Measurements from ENCODE around the gene OR1E1.
"Not testable (repeated sequence)": the region's sequence is repeated elsewhere in the genome, so short reads cannot be mapped to it uniquely, and the experiment has no call there.

Gene OR1E1

GRCh38 chr17:3398310-3398709 is at the start of gene OR1E1:
Gene OR1E1, minus strand, starts transcription at chr17:3398410. Its CDS starts 0 bp downstream, at chr17:3398410.
- Histone ChIP-seq H3K4me3 (no peak within 1 kb of the TSS), H3K27ac (no peak within 1 kb of the TSS)

DNA sequence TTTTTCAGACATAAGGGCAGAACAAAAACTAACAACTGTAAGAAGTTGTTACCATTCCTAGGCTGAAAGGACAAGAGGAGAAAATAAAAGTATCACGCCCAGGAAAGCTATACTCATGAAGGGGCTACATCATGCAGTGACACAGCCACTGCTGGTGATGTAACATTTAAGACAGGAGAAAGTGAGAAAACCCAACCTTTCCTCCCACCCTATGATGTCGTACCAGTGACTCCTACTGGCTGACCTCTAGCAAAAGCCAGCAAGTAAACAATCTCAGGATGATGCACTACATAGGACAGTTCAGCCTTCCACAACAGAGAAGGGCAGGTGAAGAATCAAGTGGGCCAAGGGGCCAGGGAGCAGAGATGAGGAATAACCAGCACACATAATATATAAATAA is 49.4 kb upstream of the OR1E1 start:
- Histone ChIP-seq H3K4me3 (no peak overlapping the region), H3K27ac (no peak overlapping the region)

DNA sequence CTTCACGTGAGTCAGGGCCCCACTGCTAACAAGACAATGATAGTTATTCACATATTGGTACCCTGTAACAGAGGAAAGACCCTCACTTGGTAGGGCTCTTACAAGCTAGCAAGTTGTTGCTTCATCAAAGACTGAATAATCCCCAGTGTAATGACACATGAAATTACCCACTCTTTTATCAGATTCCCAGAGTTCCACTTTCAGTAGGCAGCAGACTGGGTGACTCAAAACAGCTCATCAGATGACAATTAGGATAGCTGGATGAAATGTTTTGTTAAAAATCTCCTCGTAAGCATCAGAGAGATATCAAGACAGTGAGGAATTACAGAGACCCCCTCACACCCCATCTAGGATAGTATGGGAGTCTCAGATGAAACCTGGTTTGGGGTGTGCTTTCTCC is 42.2 kb upstream of the OR1E1 start:
- H3K4me3 ChIP-seq: no peak overlapping the region
- H3K27ac ChIP-seq: no peak overlapping the region

GRCh38 chr17:3438368-3438767 is 40.2 kb upstream of the OR1E1 start:
- H3K4me3 ChIP-seq: no peak overlapping the region

GRCh38 chr17:3433741-3434140 is 35.5 kb upstream of the OR1E1 start, which contains the start of gene OR1E2:
Gene OR1E2, minus strand, starts transcription at chr17:3433841. Its CDS starts 0 bp downstream, at chr17:3433841.
- no peak within 1 kb of the TSS for H3K27ac ChIP-seq

More at GRCh38 chr17:3438368-3438767, 40.2 kb upstream of the OR1E1 start:
- H3K27ac ChIP-seq: no peak overlapping the region

DNA sequence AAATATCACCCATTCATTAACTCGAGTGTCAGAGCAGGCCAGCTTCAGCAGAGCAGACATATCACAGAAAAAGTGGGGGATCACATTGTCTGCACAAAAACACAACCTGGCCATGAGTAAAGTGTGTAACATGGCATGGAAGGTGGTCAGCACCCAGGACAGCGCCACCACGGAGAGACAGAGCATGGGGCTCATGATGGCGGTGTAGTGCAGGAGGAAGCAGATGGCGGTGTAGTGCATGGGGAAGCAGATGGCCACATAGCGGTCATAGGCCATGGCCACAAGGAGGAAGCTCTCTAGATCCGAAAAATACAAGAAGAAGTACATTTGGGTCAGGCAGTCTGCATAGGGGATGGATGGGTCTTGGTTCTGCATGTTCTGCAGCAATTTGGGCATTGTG is 35.0 kb upstream of the OR1E1 start:
- not testable (repeated sequence) for H3K4me3 ChIP-seq, H3K27ac ChIP-seq

More at GRCh38 chr17:3433741-3434140, 35.5 kb upstream of the OR1E1 start, which contains the start of gene OR1E2:
- H3K4me3 ChIP-seq: no peak within 1 kb of the TSS

- no peak overlapping the region for H3K27ac ChIP-seq
- H3K4me3 ChIP-seq: no peak overlapping the region
Observed at GRCh38 chr17:3418222-3418621, 20.0 kb upstream of the OR1E1 start.

- H3K4me3 ChIP-seq: no peak overlapping the region
- no peak overlapping the region for H3K27ac ChIP-seq
Observed at GRCh38 chr17:3415610-3416009, 17.4 kb upstream of the OR1E1 start.

GRCh38 chr17:3412216-3412615 is 14.0 kb upstream of the OR1E1 start:
- H3K27ac ChIP-seq, H3K4me3 ChIP-seq: not testable (repeated sequence)

GRCh38 chr17:3411070-3411469 is 12.9 kb upstream of the OR1E1 start, which contains the start of gene OR3A3:
Gene OR3A3, plus strand, starts transcription at chr17:3411370.
- no peak within 1 kb of the TSS for H3K4me3 ChIP-seq

GRCh38 chr17:3403856-3404255 is 5.6 kb upstream of the OR1E1 start:
- H3K27ac ChIP-seq, H3K4me3 ChIP-seq: not testable (repeated sequence)

More at GRCh38 chr17:3411070-3411469, 12.9 kb upstream of the OR1E1 start, which contains the start of gene OR3A3:
- no peak within 1 kb of the TSS for H3K27ac ChIP-seq

- Histone ChIP-seq H3K4me3 (no peak overlapping the region), H3K27ac (no peak overlapping the region)
Observed at GRCh38 chr17:3401786-3402185, 3.6 kb upstream of the OR1E1 start.

DNA sequence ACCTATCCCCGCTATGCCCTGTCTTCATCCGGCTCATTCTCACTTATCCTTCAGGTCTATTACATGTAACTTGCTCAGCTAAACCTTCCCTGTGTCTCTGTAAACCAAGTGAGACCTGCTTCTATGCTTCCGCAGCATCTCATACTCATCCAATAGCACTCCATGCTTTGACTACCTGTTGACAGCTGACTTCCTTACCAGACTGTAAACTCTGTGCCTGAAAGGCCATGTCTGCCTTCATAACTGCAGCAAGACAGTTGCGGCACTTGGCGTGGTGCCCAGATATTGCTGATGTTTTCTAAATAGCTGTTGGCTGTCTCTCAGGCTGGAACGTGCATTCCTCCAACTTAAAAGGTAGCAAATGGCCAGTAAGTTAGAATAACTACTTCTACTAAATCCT is 1.8 kb upstream of the OR1E1 start:
- H3K4me3 ChIP-seq: no peak overlapping the region
- H3K27ac ChIP-seq: no peak overlapping the region

DNA sequence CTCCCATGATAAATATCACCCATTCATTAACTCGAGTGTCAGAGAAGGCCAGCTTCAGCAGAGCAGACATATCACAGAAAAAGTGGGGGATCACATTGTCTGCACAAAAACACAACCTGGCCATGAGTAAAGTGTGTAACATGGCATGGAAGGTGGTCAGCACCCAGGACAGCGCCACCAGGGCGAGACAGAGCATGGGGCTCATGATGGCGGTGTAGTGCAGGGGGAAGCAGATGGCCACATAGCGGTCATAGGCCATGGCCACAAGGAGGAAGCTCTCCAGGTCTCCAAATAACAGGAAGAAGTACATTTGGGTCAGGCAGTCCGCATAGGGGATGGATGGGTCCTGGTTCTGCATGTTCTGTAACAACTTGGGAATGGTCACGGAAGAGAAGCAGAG is 409 bp downstream of the OR1E1 start:
- not testable (repeated sequence) for H3K27ac ChIP-seq, H3K4me3 ChIP-seq

DNA sequence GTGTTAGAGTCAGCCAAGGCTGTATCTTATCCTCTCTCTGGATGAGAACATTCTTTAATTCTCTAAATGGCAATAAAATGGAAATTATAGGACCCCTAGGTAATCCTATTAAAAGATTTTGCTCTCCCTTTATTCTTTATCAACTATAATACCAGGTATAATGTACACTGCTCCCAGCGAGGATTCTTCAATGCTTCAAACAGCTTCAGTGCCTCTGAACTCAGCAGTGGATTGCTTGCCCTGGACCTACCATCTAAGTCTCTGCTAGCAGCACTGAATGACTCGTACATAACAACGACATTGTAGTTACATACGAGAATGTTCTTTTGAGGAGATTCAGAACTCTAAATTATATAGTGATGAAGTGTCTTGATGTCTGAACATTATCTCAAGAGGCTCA is 8.4 kb downstream of the OR1E1 start:
- no peak overlapping the region for H3K27ac ChIP-seq
- H3K4me3 ChIP-seq: no peak overlapping the region

DNA sequence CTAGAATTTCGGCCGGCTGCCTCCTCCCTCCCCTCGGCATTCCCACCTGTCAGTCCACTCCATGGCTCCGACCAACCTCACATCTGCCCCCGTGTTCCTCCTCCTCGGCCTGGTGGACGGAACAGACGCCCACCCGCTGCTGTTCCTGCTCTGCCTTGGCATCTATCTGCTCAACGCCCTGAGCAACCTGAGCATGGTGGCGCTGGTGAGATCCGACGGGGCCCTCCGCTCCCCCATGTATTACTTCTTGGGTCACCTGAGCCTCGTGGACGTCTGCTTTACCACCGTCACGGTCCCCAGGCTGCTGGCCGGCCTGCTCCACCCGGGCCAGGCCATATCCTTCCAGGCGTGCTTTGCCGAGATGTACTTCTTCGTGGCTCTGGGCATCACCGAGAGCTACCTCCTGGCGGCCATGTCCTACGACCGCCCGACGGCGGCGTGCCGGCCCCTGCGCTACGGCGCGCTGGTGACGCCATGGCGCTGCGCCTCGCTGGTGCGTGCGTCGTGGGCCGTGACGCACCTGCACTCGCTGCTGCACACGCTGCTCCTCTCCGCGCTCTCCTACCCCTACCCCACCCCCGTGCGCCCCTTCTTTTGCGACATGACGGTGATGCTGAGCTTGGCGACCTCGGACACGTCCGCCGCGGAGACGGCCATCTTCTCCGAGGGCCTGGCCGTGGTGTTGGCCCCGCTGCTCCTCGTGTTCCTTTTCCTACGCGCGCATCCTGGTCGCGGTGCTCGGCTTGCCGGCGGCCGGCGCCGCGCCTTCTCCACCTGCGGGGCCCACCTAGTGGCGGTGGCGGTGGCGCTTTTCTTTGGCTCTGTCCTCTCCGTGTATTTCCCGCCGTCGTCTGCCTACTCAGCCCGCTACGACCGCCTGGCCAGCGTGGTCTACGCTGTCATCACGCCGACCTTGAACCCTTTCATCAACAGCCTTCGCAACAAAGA is 12.1 kb downstream of the OR1E1 start, which contains the start of gene OR3A2:
OR3A2 (minus strand) TSS at position 440 of the 948 bp plus-strand sequence.
- no peak within 1 kb of the TSS for H3K27ac ChIP-seq
- peak within 1 kb of the TSS in 1 of 7 experiments; percentile 21 for H3K4me3 ChIP-seq

DNA sequence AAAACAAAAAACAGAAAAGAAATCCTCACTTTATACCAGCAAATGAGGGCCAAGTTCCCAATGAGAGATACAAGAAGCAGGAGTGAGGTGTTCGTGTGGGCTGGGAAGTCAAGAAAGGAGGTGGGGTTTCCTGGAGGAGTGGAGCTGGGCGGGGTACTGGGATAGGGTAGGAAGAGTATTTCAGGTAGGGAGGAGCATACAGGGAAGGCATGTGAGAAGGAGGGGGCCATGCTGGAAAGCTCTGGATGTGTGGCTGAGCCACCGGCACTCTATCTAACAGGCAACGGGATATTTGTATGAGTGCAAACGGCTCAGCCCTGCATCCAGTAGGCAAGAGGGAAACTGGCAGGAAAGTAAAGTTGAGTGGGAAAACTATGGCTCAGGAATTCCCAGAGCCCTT is 16.3 kb downstream of the OR1E1 start:
- Histone ChIP-seq H3K27ac (no peak overlapping the region), H3K4me3 (no peak overlapping the region)

DNA sequence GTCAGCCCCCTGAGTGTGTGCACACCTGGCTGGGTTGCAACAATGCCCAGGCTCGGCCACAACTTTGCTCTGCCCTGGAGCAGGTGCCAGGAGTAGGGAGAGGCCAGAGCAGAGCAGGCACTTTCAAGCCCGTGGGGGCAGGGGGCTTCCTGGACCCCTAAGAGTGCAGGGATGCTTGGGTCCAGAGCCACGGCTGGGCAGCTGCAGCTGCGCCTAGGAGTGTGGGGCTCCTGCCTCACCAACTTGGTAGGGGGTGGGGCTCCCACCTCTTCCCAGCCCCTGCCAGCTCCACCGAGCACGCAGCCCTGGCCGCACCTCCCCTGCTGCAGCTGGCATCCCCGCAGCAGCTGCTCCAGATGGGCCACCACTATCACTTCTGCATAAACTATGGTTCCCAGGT is 19.9 kb downstream of the OR1E1 start:
- Histone ChIP-seq H3K4me3 (no peak overlapping the region), H3K27ac (no peak overlapping the region)

GRCh38 chr17:3371167-3371566 is 27.0 kb downstream of the OR1E1 start:
- not testable (repeated sequence) for H3K4me3 ChIP-seq, H3K27ac ChIP-seq

Data from skin epidermis (tissue), 12 donors.